ENCODE results near the gene ARMC5.

Gene ARMC5

GRCh38 chr16:31513884-31514283 lies 54.6 kb downstream of the ARMC5 start:
- no peak for FAIRE-seq
- TF ChIP-seq POLR2A (IDR thresholded peaks at IDR 0.05; ENCODE audit: low read depth, low read length) (no peak), TAF1 (IDR thresholded peaks at IDR 0.05; ENCODE audit: borderline replicate concordance, low read depth, low read length) (no peak), POLR2AphosphoS5 (IDR thresholded peaks at IDR 0.05; ENCODE audit: low read depth, low read length) (no peak)
- DNase-seq (ENCODE audit: insufficient read length) = no peak
